NCI-H128 (cell line): ENCODE measurements around the gene PIK3IP1.
"Not testable (repeated sequence)": the region's sequence is repeated elsewhere in the genome, so short reads cannot be mapped to it uniquely, and the experiment has no call there.

Experiments used
- DNase-seq: peaks from one replicate; lab custom pipeline; 2025; ENCODE audit not compliant: unreplicated experiment; lab: John Stamatoyannopoulos, UW

PIK3IP1 gene

GRCh38 chr22:31250740-31251600 lies 41.3 kb downstream of the PIK3IP1 start:
- DNase-seq, result no peak

- no peak for DNase-seq
These were observed 43.0 kb downstream of the PIK3IP1 start for GRCh38 chr22:31248965-31249958.

- DNase-seq, result no peak
These were observed 44.0 kb downstream of the PIK3IP1 start for GRCh38 chr22:31248138-31248745.

GRCh38 chr22:31247726-31248125 lies 44.6 kb downstream of the PIK3IP1 start:
- no peak for DNase-seq

- DNase-seq, result no peak
These were observed 45.6 kb downstream of the PIK3IP1 start for GRCh38 chr22:31246687-31247086.

GRCh38 chr22:31245998-31246397 lies 46.3 kb downstream of the PIK3IP1 start:
- not testable (repeated sequence) for DNase-seq

GRCh38 chr22:31244943-31245451 lies 47.3 kb downstream of the PIK3IP1 start:
- DNase-seq, result no peak

- no peak for DNase-seq
These were observed 48.0 kb downstream of the PIK3IP1 start for GRCh38 chr22:31244046-31244942.

- DNase-seq, result no peak
These were observed 48.8 kb downstream of the PIK3IP1 start for GRCh38 chr22:31243339-31244045.

GRCh38 chr22:31241936-31242335 lies 50.4 kb downstream of the PIK3IP1 start:
- no peak for DNase-seq

- no peak for DNase-seq
These were observed 51.1 kb downstream of the PIK3IP1 start for GRCh38 chr22:31241200-31241599.

GRCh38 chr22:31239771-31240370 lies 52.4 kb downstream of the PIK3IP1 start:
- DNase-seq, result no peak

- no peak for DNase-seq
These were observed 54.2 kb downstream of the PIK3IP1 start for GRCh38 chr22:31238057-31238456.

GRCh38 chr22:31236044-31236443 lies 56.2 kb downstream of the PIK3IP1 start:
- DNase-seq, result not testable (repeated sequence)

- DNase-seq, result no peak
These were observed 57.2 kb downstream of the PIK3IP1 start for GRCh38 chr22:31235081-31235480.

GRCh38 chr22:31233001-31233400 lies 59.3 kb downstream of the PIK3IP1 start:
- no peak for DNase-seq
